C1 segment of cervical spinal cord (tissue), 14 donors: ENCODE data around the gene KIF18B.

Source experiments
- DNase-seq, 14 donors: peaks; one replicate each; lab custom pipeline; 2025; lab: John Stamatoyannopoulos, UW

KIF18B gene

GRCh38 chr17:44919411-44919810 is 28.2 kb downstream of the KIF18B start:
- no peak for DNase-seq

- DNase-seq, result no peak
Measured at GRCh38 chr17:44918006-44918405, 29.6 kb downstream of the KIF18B start.

- no peak for DNase-seq
Measured at GRCh38 chr17:44917456-44917855, 30.1 kb downstream of the KIF18B start.

GRCh38 chr17:44916781-44917241 is 30.8 kb downstream of the KIF18B start:
- DNase-seq, result peak in 12 of 14 donors; percentile 36 to 94 (median 75)

- DNase-seq, result peak in 7 of 14 donors; percentile 41 to 91 (median 71)
Measured at GRCh38 chr17:44915862-44916780, 31.5 kb downstream of the KIF18B start.

GRCh38 chr17:44915321-44915726 is 32.2 kb downstream of the KIF18B start, which contains the start of gene GFAP:
GFAP (minus strand) TSS chr17:44915500; CDS start chr17:44915486, 14 bp downstream.
- DNase-seq, result peak in 10 of 14 donors; percentile 11 to 82 (median 57)

- DNase-seq, result peak in 2 of 14 donors; percentile 54 to 71
Measured at GRCh38 chr17:44914698-44915271, 32.8 kb downstream of the KIF18B start.

- peak in 2 of 14 donors; percentile 51 to 66 for DNase-seq
Measured at GRCh38 chr17:44914148-44914547, 33.4 kb downstream of the KIF18B start.

GRCh38 chr17:44913676-44914075 is 33.9 kb downstream of the KIF18B start:
- DNase-seq, result peak in 2 of 14 donors; percentile 58 to 59

GRCh38 chr17:44912763-44913544 is 34.6 kb downstream of the KIF18B start:
- peak in 8 of 14 donors; percentile 14 to 77 (median 48) for DNase-seq

GRCh38 chr17:44911133-44912001 is 36.2 kb downstream of the KIF18B start:
- peak in 11 of 14 donors; percentile 10 to 87 (median 69) for DNase-seq

- DNase-seq, result peak in 2 of 14 donors; percentile 31 to 43
Measured at GRCh38 chr17:44910231-44911106, 37.1 kb downstream of the KIF18B start.

GRCh38 chr17:44909681-44910144 is 37.9 kb downstream of the KIF18B start:
- DNase-seq, result peak in 2 of 14 donors; percentile 10 to 42

- no peak for DNase-seq
Measured at GRCh38 chr17:44908761-44909326, 38.7 kb downstream of the KIF18B start.

GRCh38 chr17:44907729-44908470 is 39.7 kb downstream of the KIF18B start:
- peak in 5 of 14 donors; percentile 14 to 65 (median 36) for DNase-seq

GRCh38 chr17:44906763-44907728 is 40.5 kb downstream of the KIF18B start:
- peak in 8 of 14 donors; percentile 30 to 79 (median 57) for DNase-seq
